ENCODE measurements around the gene TMEM255A.
"Not testable (repeated sequence)": the region's sequence is repeated elsewhere in the genome, so short reads cannot be mapped to it uniquely, and the experiment has no call there.

TMEM255A gene

GRCh38 chrX:120310861-120311726 is at the start of gene TMEM255A:
Gene TMEM255A, minus strand, starts transcription at chrX:120311461. Its CDS starts 152 bp downstream, at chrX:120311309.
- H3K4me3 ChIP-seq (replicated peaks in 1 of 2; ENCODE audit: low read depth in 2 of 2, low read length in 2 of 2) = peak within 1 kb of the TSS; percentile 7 to 8
- DNase-seq (ENCODE audit: low read depth in 2 of 2) = no peak

GRCh38 chrX:120358737-120359456 is 47.6 kb upstream of the TMEM255A start:
- DNase-seq (ENCODE audit: low read depth in 2 of 2) = peak; percentile 1 to 37
- H3K4me3 ChIP-seq (replicated peaks in 1 of 2; ENCODE audit: low read depth in 2 of 2, low read length in 2 of 2) = no peak overlapping the region

More at GRCh38 chrX:120310861-120311726, at the start of gene TMEM255A:
- no peak for TF ChIP-seq CTCF (IDR thresholded peaks at IDR 0.05; ENCODE audit: low read depth, low read length)

GRCh38 chrX:120357186-120357585 is 45.9 kb upstream of the TMEM255A start:
- no peak overlapping the region for H3K4me3 ChIP-seq (replicated peaks in 1 of 2; ENCODE audit: low read depth in 2 of 2, low read length in 2 of 2)
- no peak for DNase-seq (ENCODE audit: low read depth in 2 of 2)
- TF ChIP-seq CTCF (IDR thresholded peaks at IDR 0.05; ENCODE audit: low read depth, low read length) = no peak

More at GRCh38 chrX:120358737-120359456, 47.6 kb upstream of the TMEM255A start:
- TF ChIP-seq CTCF (IDR thresholded peaks at IDR 0.05; ENCODE audit: low read depth, low read length) = no peak

GRCh38 chrX:120356084-120356483 is 44.8 kb upstream of the TMEM255A start:
- DNase-seq (ENCODE audit: low read depth in 2 of 2) = no peak

GRCh38 chrX:120350450-120351138 is 39.3 kb upstream of the TMEM255A start:
- DNase-seq (ENCODE audit: low read depth in 2 of 2) = no peak

More at GRCh38 chrX:120356084-120356483, 44.8 kb upstream of the TMEM255A start:
- no peak overlapping the region for H3K4me3 ChIP-seq (replicated peaks in 1 of 2; ENCODE audit: low read depth in 2 of 2, low read length in 2 of 2)
- no peak for TF ChIP-seq CTCF (IDR thresholded peaks at IDR 0.05; ENCODE audit: low read depth, low read length)

GRCh38 chrX:120344566-120344965 is 33.3 kb upstream of the TMEM255A start:
- not testable (repeated sequence) for H3K4me3 ChIP-seq (replicated peaks in 1 of 2; ENCODE audit: low read depth in 2 of 2, low read length in 2 of 2); DNase-seq (ENCODE audit: low read depth in 2 of 2)

More at GRCh38 chrX:120350450-120351138, 39.3 kb upstream of the TMEM255A start:
- TF ChIP-seq CTCF (IDR thresholded peaks at IDR 0.05; ENCODE audit: low read depth, low read length) = no peak
- no peak overlapping the region for H3K4me3 ChIP-seq (replicated peaks in 1 of 2; ENCODE audit: low read depth in 2 of 2, low read length in 2 of 2)

Data from cardiac fibroblast (primary cell).